CD8-positive, alpha-beta memory T cell (primary cell): Measurements from ENCODE around the gene SART3. TPM values are rescaled to one million over a fixed set of nuclear protein-coding genes. Genes with fewer than 3 reads are reported as not detected.

Source experiments
- CTCF ChIA-PET: fragments of 350-600 bp; sonication (Branson Sonifier 250); formaldehyde crosslinking; loops from one replicate; lab custom pipeline; 2021; ENCODE audit warnings: antibody characterized with exemption; lab: Charles Lee
- POLR2A ChIA-PET: fragments of 350-600 bp; sonication (Branson Sonifier 250); formaldehyde crosslinking; loops from one replicate; lab custom pipeline; 2021; ENCODE audit warnings: antibody characterized with exemption; lab: Charles Lee
- DNase-seq, 5 donors: peaks; one replicate each; pipeline versions ENCODE4 v3.0.0 to v3.0.0-alpha.2; 2020 to 2022; ENCODE audit warnings: mixed read lengths in 1 of 5
- H3K27ac ChIP-seq: one replicate; pipeline ENCODE4 v1.7.0; 2013; ENCODE audit warnings: low read depth, mild to moderate bottlenecking, low read length, moderate library complexity
- H3K27me3 ChIP-seq: 2 replicates; pipeline ENCODE4 v1.7.0; 2013; ENCODE audit warnings: low read length, mild to moderate bottlenecking; ENCODE audit not compliant: insufficient read depth, poor library complexity, severe bottlenecking
- H3K36me3 ChIP-seq: 2 replicates; pipeline ENCODE4 v1.7.0; 2013; ENCODE audit warnings: mild to moderate bottlenecking, low read length, moderate library complexity; ENCODE audit not compliant: insufficient read depth
- H3K4me1 ChIP-seq: 2 replicates; pipeline ENCODE4 v1.7.0; 2013; ENCODE audit warnings: mild to moderate bottlenecking, low read length, moderate library complexity; ENCODE audit not compliant: insufficient read depth
- H3K4me3 ChIP-seq: 2 replicates; pipeline ENCODE4 v1.7.0; 2013; ENCODE audit warnings: mild to moderate bottlenecking, low read length
- H3K9me3 ChIP-seq: 2 replicates; pipeline ENCODE4 v1.7.0; 2013; ENCODE audit warnings: mild to moderate bottlenecking, low read length
- H3K27ac Mint-ChIP-seq, 8 donors: one replicate each; pipeline ENCODE4 v1.8.0; 2020 to 2021; ENCODE audit warnings: mixed read lengths in 8 of 8, mild to moderate bottlenecking in 6 of 8, inconsistent platforms in 3 of 8, moderate library complexity in 3 of 8
- H3K27me3 Mint-ChIP-seq, 2 donors: one replicate each; pipeline ENCODE4 v1.8.0; 2020 to 2021; ENCODE audit warnings: mixed read lengths in 2 of 2, mild to moderate bottlenecking in 1 of 2, moderate library complexity in 1 of 2
- H3K36me3 Mint-ChIP-seq, 3 donors: one replicate each; pipeline ENCODE4 v1.8.0; 2020 to 2021; ENCODE audit warnings: mixed read lengths in 3 of 3, inconsistent platforms in 1 of 3, mild to moderate bottlenecking in 1 of 3
- H3K4me1 Mint-ChIP-seq, 3 donors: one replicate each; pipeline ENCODE4 v1.8.0; 2020 to 2021; ENCODE audit warnings: mixed read lengths in 3 of 3, inconsistent platforms in 1 of 3, mild to moderate bottlenecking in 1 of 3
- H3K4me3 Mint-ChIP-seq, 7 donors: one replicate each; pipeline ENCODE4 v1.8.0; 2020 to 2021; ENCODE audit warnings: mixed read lengths in 7 of 7, mild to moderate bottlenecking in 6 of 7, moderate library complexity in 4 of 7, inconsistent platforms in 2 of 7
- H3K9me3 Mint-ChIP-seq, 5 donors: one replicate each; pipeline ENCODE4 v1.8.0; 2020 to 2022; ENCODE audit warnings: mixed read lengths in 5 of 5, mild to moderate bottlenecking in 3 of 5, moderate library complexity in 2 of 5, inconsistent platforms in 1 of 5
- polyA plus RNA-seq: library from polyadenylated mRNA; unstranded; fragments of 300-500 nt; fragmentation: Illumina TruSeq; gene quantifications from one replicate; pipeline ENCODE4 v1.2.3, GENCODE V29; 2021
- total RNA-seq, 2 experiments: library from RNA; stranded (reverse); gene quantifications; one replicate each; pipeline ENCODE4 v1.2.3, GENCODE V29; 2021

The SART3 gene
- total and polyA plus RNA-seq, 3 experiments from 2014 or later: 40.1 to 82.7 (median 82.4) TPM

GRCh38 chr12:108567406-108568337 lies 6.7 kb upstream of the SART3 start:
- Histone ChIP-seq H3K4me3 (peak overlapping the region; percentile 42), H3K27me3 (no peaks in the 10 kb centered on the region), H3K27ac (peak overlapping the region; percentile 35), H3K9me3 (no peaks in the 10 kb centered on the region), H3K4me1 (peaks cover 70% of the 10 kb centered on the region), H3K36me3 (peaks cover 46% of the 10 kb centered on the region)
- Mint-ChIP-seq H3K9me3 (no peaks in the 10 kb centered on the region), H3K4me1 (peaks cover 39 to 88% (median 73%) of the 10 kb centered on the region in 3 donors), H3K27ac (peak overlapping the region; percentile 91 to 98 (median 95)), H3K27me3 (no peaks in the 10 kb centered on the region), H3K36me3 (peaks cover 8 to 74% (median 18%) of the 10 kb centered on the region in 3 donors), H3K4me3 (peak overlapping the region in 2 of 7 donors; percentile 17 to 75)
- ChIA-PET CTCF (interaction anchor here (1.0 to 18.3 kb wide), 11 partner anchors 9 to 525 kb away, joined by 3 to 206 read pairs (median 9); partner anchors contain the start of genes ALKBH2 and SELPLG), POLR2A (interaction anchor here (0.6 to 1.3 kb wide), 3 partner anchors 50 to 234 kb away, joined by 3 to 11 read pairs (median 6); partner anchors contain the start of gene SELPLG)
- no peak for DNase-seq

GRCh38 chr12:108566452-108566851 lies 5.5 kb upstream of the SART3 start:
- H3K4me1 ChIP-seq: peaks cover 69% of the 10 kb centered on the region
- H3K9me3 Mint-ChIP-seq: no peaks in the 10 kb centered on the region
- peaks cover 46% of the 10 kb centered on the region for H3K36me3 ChIP-seq
- no peaks in the 10 kb centered on the region for H3K9me3 ChIP-seq
- H3K27ac ChIP-seq: no peak overlapping the region
- H3K4me3 Mint-ChIP-seq: no peak overlapping the region
- peak overlapping the region; percentile 51 to 94 (median 72) for H3K27ac Mint-ChIP-seq
- POLR2A ChIA-PET: no interaction called here
- no peak overlapping the region for H3K4me3 ChIP-seq
- no peaks in the 10 kb centered on the region for H3K27me3 ChIP-seq
- peaks cover 8 to 76% (median 18%) of the 10 kb centered on the region in 3 donors for H3K36me3 Mint-ChIP-seq
- no peak for DNase-seq
- H3K4me1 Mint-ChIP-seq: peaks cover 40 to 82% (median 68%) of the 10 kb centered on the region in 3 donors
- H3K27me3 Mint-ChIP-seq: no peaks in the 10 kb centered on the region
- CTCF ChIA-PET: interaction anchor here (0.9 to 18.3 kb wide), 6 partner anchors 11 to 241 kb away, joined by 3 to 206 read pairs (median 9); no protein-coding TSS in a partner anchor

GRCh38 chr12:108565976-108566375 lies 5.0 kb upstream of the SART3 start:
- H3K4me3 ChIP-seq: no peak overlapping the region
- POLR2A ChIA-PET: interaction anchor here (6.3 kb wide), 1 partner anchor 67 kb away, joined by 67 read pairs; the partner anchor contains the start of gene SELPLG
- H3K4me1 ChIP-seq: peaks cover 64% of the 10 kb centered on the region
- H3K27ac Mint-ChIP-seq: peak overlapping the region; percentile 47 to 94 (median 72)
- no peaks in the 10 kb centered on the region for H3K9me3 ChIP-seq
- H3K36me3 ChIP-seq: peaks cover 46% of the 10 kb centered on the region
- peak overlapping the region in 3 of 7 donors; percentile 5 to 62 (median 27) for H3K4me3 Mint-ChIP-seq
- no peak overlapping the region for H3K27ac ChIP-seq
- CTCF ChIA-PET: interaction anchor here (0.9 to 18.3 kb wide), 5 partner anchors 52 to 241 kb away, joined by 3 to 206 read pairs (median 8); no protein-coding TSS in a partner anchor
- no peaks in the 10 kb centered on the region for H3K27me3 Mint-ChIP-seq
- H3K36me3 Mint-ChIP-seq: peaks cover 8 to 81% (median 18%) of the 10 kb centered on the region in 3 donors
- H3K9me3 Mint-ChIP-seq: no peaks in the 10 kb centered on the region
- H3K27me3 ChIP-seq: no peaks in the 10 kb centered on the region
- peak; percentile 29 to 72 (median 46) for DNase-seq
- peaks cover 42 to 85% (median 73%) of the 10 kb centered on the region in 3 donors for H3K4me1 Mint-ChIP-seq

- no peaks in the 10 kb centered on the region for H3K9me3 ChIP-seq
- peaks cover 46 to 83% (median 72%) of the 10 kb centered on the region in 3 donors for H3K4me1 Mint-ChIP-seq
- H3K27ac Mint-ChIP-seq: peak overlapping the region in 3 of 8 donors; percentile 22 to 83 (median 33)
- CTCF ChIA-PET: interaction anchor here (1.0 to 18.3 kb wide), 12 partner anchors 46 to 242 kb away, joined by 3 to 206 read pairs (median 6); partner anchors contain the start of gene SELPLG
- H3K4me1 ChIP-seq: peaks cover 60% of the 10 kb centered on the region
- H3K36me3 Mint-ChIP-seq: peaks cover 8 to 85% (median 18%) of the 10 kb centered on the region in 3 donors
- H3K27me3 Mint-ChIP-seq: no peaks in the 10 kb centered on the region
- DNase-seq: no peak
- no peak overlapping the region for H3K4me3 Mint-ChIP-seq
- peaks cover 46% of the 10 kb centered on the region for H3K36me3 ChIP-seq
- H3K9me3 Mint-ChIP-seq: no peaks in the 10 kb centered on the region
- H3K27ac ChIP-seq: no peak overlapping the region
- H3K4me3 ChIP-seq: no peak overlapping the region
- POLR2A ChIA-PET: interaction anchor here (3.6 to 6.3 kb wide), 2 partner anchors 52 to 68 kb away, joined by 34 to 67 read pairs; partner anchors contain the start of gene SELPLG
- no peaks in the 10 kb centered on the region for H3K27me3 ChIP-seq
Observed at GRCh38 chr12:108565146-108565545, 4.2 kb upstream of the SART3 start.

GRCh38 chr12:108564724-108565123 lies 3.8 kb upstream of the SART3 start:
- Mint-ChIP-seq H3K36me3 (peaks cover 8 to 85% (median 18%) of the 10 kb centered on the region in 3 donors), H3K27ac (peak overlapping the region in 5 of 8 donors; percentile 26 to 99 (median 33)), H3K4me1 (peaks cover 50 to 84% (median 75%) of the 10 kb centered on the region in 3 donors), H3K9me3 (no peaks in the 10 kb centered on the region), H3K4me3 (no peak overlapping the region), H3K27me3 (no peaks in the 10 kb centered on the region)
- no peak for DNase-seq
- H3K4me1 ChIP-seq: peaks cover 60% of the 10 kb centered on the region
- CTCF ChIA-PET: interaction anchor here (1.0 to 18.3 kb wide), 13 partner anchors 43 to 242 kb away, joined by 3 to 206 read pairs (median 6); partner anchors contain the start of gene SELPLG
- peaks cover 46% of the 10 kb centered on the region for H3K36me3 ChIP-seq
- H3K4me3 ChIP-seq: no peak overlapping the region
- no peak overlapping the region for H3K27ac ChIP-seq
- POLR2A ChIA-PET: interaction anchor here (3.6 to 6.3 kb wide), 2 partner anchors 53 to 69 kb away, joined by 34 to 67 read pairs; partner anchors contain the start of gene SELPLG
- no peaks in the 10 kb centered on the region for H3K9me3 ChIP-seq
- no peaks in the 10 kb centered on the region for H3K27me3 ChIP-seq

GRCh38 chr12:108563804-108564151 lies 2.8 kb upstream of the SART3 start:
- peaks cover 59% of the 10 kb centered on the region for H3K4me1 ChIP-seq
- peaks cover 49 to 84% (median 76%) of the 10 kb centered on the region in 3 donors for H3K4me1 Mint-ChIP-seq
- peaks cover 2 to 80% (median 17%) of the 10 kb centered on the region in 3 donors for H3K36me3 Mint-ChIP-seq
- POLR2A ChIA-PET: interaction anchor here (0.6 to 6.3 kb wide), 3 partner anchors 54 to 386 kb away, joined by 3 to 67 read pairs (median 34); partner anchors contain the start of gene SELPLG
- DNase-seq: no peak
- no peaks in the 10 kb centered on the region for H3K27me3 ChIP-seq
- no peaks in the 10 kb centered on the region for H3K9me3 ChIP-seq
- peak overlapping the region; percentile 98 to 100 (median 100) for H3K4me3 Mint-ChIP-seq
- CTCF ChIA-PET: interaction anchor here (0.8 to 18.3 kb wide), 13 partner anchors 44 to 240 kb away, joined by 3 to 206 read pairs (median 6); partner anchors contain the start of gene SELPLG
- peaks cover 46% of the 10 kb centered on the region for H3K36me3 ChIP-seq
- H3K27me3 Mint-ChIP-seq: no peaks in the 10 kb centered on the region
- peak overlapping the region in 7 of 8 donors; percentile 96 to 100 (median 99) for H3K27ac Mint-ChIP-seq
- no peak overlapping the region for H3K4me3 ChIP-seq
- peak overlapping the region; percentile 86 for H3K27ac ChIP-seq
- H3K9me3 Mint-ChIP-seq: no peaks in the 10 kb centered on the region

GRCh38 chr12:108563136-108563803 lies 2.3 kb upstream of the SART3 start:
- H3K36me3 ChIP-seq: peaks cover 42% of the 10 kb centered on the region
- Mint-ChIP-seq H3K4me3 (peak overlapping the region; percentile 98 to 100 (median 100)), H3K27me3 (no peaks in the 10 kb centered on the region), H3K27ac (peak overlapping the region; percentile 96 to 100 (median 98)), H3K9me3 (no peaks in the 10 kb centered on the region), H3K4me1 (peaks cover 48 to 83% (median 76%) of the 10 kb centered on the region in 3 donors), H3K36me3 (peaks cover 0 to 77% (median 14%) of the 10 kb centered on the region in 3 donors)
- DNase-seq: peak; percentile 79 to 91 (median 82)
- CTCF ChIA-PET: interaction anchor here (1.0 to 18.3 kb wide), 14 partner anchors 49 to 532 kb away, joined by 3 to 206 read pairs (median 6); partner anchors contain the start of gene SELPLG
- H3K27me3 ChIP-seq: no peaks in the 10 kb centered on the region
- H3K9me3 ChIP-seq: no peaks in the 10 kb centered on the region
- peaks cover 59% of the 10 kb centered on the region for H3K4me1 ChIP-seq
- H3K4me3 ChIP-seq: peak overlapping the region; percentile 83
- peak overlapping the region; percentile 86 for H3K27ac ChIP-seq
- POLR2A ChIA-PET: interaction anchor here (1.0 to 6.3 kb wide), 4 partner anchors 54 to 294 kb away, joined by 4 to 67 read pairs (median 20); partner anchors contain the start of genes SELPLG and SSH1
